ENCODE results near the gene DGKQ.

The DGKQ gene

GRCh38 chr4:973431-974397 is at the start of gene DGKQ:
TSS of gene DGKQ (minus strand) at chr4:973569. CDS start at chr4:973482, 87 bp downstream.
- DNase-seq = no peak

DNA sequence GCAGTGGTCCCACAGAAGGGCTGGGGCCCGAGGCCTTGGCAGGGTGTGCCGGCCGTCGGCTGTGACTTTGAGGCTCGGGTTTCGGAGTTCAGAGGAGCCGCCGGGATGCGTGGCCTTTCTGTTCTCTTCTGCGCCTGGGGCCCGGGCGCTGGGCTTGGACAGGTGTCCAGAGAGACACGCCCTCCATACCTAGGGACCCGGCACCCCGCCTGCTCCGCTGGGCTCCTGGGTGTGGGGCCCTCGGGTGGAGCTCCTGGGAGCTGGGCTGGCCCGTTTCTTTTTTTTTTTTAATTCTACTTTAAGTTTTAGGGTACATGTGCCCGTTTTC is 49.3 kb upstream of the DGKQ start:
- DNase-seq = no peak

- DNase-seq = no peak
Measured at GRCh38 chr4:1022051-1022738, 48.8 kb upstream of the DGKQ start.

DNA sequence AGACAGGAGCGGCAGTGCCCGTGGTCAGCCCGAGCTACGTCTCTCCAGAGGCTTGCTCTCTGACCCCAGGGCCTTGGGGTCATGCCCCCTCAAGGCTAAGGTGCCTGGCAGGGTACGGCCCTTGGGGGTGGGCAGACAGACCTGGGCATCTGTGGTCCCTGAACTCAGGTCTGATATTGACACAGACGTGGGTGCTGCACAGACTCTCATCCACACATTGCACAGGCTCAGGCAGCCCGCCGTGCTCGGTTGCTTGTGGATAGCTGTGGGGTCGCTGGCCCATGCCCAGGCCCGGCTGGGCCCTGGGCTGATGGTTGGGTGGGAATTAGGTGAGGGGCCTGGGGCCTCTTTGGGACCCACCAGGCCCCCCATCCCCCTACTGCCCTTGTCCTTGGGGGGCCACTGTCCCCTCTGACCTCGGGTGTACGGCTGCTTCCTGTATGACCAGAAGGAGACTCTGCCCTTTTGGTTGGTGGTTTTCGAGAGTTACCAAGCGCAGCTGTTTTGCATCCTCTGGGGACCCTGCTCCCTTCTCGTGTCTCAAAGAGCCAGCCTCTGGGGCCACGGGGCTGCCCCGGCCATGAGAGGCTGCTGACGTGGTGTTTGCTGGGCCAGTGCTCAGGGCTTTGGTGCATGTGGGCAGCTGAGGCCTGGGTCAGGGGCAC is 48.1 kb upstream of the DGKQ start:
- no peak for DNase-seq

- no peak for DNase-seq
Measured at GRCh38 chr4:1019729-1020470, 46.5 kb upstream of the DGKQ start.

DNA sequence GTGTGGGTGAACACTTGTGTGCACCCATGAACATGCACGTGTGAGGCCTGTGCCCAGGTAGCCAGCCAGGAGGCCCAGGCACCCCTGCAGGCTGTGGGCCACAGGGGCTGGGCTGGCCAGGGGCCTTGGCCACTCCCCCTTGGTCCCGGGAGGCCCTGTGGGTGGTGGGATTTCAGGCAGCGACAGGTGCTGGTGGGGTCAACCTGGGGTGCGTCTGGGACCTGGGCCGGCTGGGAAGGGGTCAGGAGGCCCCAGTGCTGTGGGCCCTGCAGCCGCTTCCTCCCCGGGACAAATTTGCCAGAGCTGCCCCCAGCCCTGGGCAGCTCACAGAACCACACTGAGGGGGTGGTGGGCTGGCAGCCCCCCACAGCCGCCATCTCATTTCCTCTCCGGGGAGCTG is 46.0 kb upstream of the DGKQ start:
- no peak for DNase-seq

DNA sequence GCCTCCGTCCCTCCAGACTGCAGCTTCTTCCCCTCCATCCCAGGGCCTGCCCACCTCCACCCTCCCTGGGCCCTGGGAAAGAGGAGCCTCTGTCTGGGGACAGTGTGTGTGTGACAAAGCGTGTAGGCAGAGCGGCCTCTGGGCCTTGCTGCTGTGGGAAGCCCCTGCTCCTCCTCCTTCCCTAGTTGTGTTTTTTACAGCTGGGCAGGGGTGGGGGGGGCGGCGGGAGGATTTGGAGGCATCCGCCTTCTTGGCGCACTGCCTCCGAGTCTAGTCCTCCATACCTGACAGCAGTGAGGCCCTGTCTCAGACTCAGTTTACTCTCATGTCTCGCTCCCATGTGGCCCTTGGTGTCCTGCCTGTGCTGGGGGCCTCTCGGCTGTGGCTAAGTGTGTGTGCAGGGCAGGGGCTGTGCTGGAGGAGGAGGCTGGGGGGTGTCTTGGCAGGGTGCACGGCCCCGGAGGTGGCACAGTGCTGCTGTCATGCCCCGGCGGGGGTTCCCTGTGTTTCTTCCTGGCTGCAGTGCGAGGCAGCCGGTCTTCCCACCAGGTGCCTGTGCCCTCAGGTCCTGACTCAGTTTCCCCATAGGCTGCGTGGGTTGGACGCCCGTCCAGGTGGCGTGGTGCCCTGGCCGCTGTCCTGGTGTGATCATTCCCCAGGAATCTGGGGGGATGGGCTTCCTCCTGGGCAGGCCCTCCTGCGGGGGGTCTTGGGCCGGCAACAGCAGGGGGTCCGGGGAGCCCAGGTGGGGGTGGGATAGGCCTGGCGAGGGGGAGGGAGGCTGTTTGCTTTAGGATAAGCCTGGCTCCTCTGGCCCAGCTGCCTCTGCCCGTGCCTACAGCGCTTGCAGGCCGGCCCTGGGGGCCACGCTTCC is 45.0 kb upstream of the DGKQ start:
- DNase-seq = no peak

- DNase-seq = no peak
Measured at GRCh38 chr4:1017706-1018105, 44.3 kb upstream of the DGKQ start.

- no peak for DNase-seq
Measured at GRCh38 chr4:1017211-1017610, 43.8 kb upstream of the DGKQ start.

GRCh38 chr4:1015746-1016145 is 42.4 kb upstream of the DGKQ start:
- no peak for DNase-seq

DNA sequence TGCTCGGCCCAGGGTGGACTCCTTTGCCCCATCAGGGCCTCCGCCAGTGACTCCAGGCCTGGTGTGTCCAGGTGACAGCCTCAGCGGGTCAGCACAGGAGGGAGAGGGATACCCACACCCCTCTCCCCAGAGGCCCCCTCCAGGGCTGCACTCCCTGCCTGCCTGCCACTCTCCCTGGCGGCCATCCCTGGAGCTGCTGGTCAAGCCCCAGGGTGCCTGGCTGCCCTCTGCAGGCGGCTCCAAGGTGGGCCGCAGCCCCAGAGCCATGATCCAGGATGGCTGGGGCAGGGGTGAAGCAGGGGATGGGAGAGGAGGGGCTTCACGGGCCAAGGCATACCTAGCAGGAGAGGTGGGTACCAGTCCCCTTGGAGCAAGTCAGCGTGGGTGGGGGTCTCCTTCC is 41.8 kb upstream of the DGKQ start:
- no peak for DNase-seq

DNA sequence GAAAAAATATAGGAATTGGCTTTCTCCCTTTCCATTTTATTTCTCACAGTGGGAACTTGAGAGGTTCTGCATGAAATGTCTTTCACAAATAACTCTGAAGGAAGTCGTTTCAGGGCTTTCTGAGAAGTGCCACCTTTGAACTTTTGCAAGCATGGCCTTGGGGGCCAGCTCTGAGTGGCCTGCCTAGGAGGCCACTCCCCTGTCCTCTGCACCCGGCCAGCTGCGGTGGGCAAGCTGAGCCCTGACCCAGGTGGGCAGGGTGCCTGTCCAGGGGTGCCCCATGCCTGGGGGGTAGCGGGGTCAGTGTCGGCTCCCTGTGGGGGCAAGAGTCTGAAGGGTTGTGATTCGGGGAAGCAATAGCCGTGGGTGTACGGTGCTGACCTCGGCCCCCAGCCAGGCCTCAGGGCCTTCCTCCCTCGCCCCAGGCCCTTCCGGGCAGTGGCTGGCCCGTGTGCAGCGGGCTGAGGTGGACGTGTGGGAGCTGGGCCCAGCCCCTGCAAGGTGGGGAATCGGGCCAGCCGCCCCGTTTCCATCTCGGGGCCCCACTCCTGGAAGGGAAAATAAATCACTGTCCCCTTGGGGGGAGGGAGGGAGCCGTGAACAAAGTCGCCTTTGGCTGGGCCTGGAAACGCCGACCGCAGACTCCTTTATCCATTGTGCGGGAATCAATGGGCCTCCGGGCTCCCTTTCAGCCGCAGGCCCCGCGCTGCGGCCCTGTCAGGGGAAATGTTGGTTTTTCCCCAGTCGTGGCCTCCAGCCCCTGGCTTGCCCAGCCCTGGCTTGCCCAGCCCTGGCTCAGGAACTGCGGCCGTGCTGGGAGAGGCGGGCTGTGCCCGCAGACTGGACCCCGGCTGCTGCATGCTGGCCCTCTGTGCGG is 41.2 kb upstream of the DGKQ start:
- no peak for DNase-seq

DNA sequence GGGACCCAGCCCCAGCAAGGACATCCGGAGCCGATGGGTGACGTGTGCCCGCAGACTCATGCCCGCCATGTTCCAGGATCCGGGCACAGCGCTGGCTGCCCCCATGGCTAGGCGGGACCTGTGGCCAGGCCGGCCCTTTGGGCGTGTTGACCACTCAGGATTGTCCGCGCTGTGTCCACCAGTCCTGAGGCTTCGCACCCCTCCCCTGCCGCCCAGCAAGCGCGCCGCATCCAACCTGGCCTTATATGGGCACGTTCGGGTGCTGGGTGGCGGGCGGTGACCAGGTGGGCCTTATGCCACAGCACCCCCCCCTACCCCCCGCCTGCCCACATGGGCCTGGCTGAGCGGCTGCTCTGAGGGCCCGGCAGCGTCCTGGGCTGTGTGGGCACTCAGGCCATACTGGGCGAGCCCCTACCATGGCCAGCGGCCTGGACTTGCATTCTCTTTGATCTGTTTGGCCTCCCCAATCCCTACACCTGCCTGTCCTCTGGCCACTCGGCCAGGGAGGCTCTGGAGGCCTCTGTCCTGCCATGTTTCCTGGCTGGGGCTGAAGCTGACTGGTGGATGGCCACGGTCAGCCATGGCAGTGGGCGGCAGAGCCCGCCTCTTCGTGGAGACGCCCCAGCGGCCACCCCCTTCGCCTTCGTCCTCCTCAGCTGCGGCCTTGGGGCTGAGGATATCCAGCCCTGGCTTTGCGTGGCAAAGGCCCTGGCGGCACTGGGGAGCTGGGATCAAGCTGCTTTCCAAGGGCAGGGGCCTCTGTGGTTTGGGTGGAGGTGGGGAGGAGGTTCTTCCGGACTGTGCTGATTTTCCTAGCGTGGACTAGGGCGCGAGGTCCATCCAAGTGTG is 40.1 kb upstream of the DGKQ start:
- no peak for DNase-seq

GRCh38 chr4:1012034-1012739 is 38.8 kb upstream of the DGKQ start:
- DNase-seq = no peak

DNA sequence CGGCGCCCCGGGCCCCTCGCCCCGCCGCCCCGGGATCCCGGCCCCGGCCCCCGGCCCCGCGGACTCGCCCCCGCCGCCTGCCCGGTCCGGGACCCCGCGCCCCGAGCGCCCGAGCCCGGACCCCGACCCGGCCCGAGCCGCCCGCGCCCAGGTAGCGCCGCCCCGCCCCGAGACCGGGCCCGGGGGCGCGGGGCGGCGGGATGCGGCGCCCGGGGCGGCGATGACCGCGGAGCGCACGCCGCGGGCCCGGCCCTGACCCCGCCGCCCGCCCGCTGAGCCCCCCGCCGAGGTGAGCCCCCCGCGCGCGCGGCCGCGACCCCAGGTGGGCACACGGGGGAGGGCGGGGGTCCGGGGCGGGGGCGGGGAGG is 38.3 kb upstream of the DGKQ start:
- no peak for DNase-seq

- no peak for DNase-seq
Measured at GRCh38 chr4:1011022-1011665, 37.8 kb upstream of the DGKQ start, which contains the start of gene FGFRL1. TSS of gene FGFRL1 (plus strand) at chr4:1011626. CDS start at chr4:1012486, 860 bp downstream.

DNA sequence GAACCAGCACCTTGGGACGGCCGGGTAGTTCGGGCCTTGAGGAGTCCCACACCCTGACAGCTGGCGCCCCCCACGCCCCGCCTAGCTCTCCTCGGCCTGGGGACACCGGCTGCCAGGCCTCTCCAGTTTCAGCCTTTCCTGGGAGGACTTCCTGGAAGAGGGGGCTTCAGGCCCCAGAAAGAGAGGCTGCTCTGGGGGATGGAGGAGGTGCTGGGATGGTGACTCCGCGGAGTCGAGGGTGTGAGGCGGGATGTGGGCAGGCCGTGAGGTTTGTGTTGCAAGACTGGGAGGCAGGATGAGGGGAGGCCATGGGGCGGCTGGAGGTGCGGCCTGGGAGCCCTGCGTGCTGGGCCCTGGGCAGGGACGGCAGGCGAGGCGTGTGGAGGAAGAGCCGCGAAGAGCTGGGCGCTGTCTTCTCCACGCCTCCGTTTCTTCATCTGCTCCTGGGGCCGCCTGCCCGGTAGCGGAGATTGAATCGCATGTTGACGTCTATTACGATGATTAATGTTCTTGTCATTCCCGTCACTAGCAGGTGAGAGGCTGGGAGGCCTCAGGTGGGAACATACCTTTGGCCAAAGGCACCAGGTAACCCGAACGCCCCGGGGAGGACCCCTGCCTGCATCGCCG is 37.1 kb upstream of the DGKQ start:
- DNase-seq = no peak

Data from NCI-H2081 treated with DMSO at 0.1 percent for 48 hours (cell line).